Stomach (tissue), 4 donors: ENCODE results near the gene F12.

Source experiments
- CTCF ChIP-seq, 7 experiments: fragments of 450-650 bp in 4 of 7; fragments of 200-600 bp in 3 of 7; sonication (generic) in 3 of 7; IDR thresholded peaks; one replicate each; pipeline ENCODE4 v1.5.1; 2016 to 2019; ENCODE audit warnings: antibody characterized with exemption in 7 of 7, control low read depth in 2 of 7, mild to moderate bottlenecking in 1 of 7
- POLR2A ChIP-seq, 4 donors: fragments of 450-650 bp; IDR thresholded peaks; one replicate each; pipeline ENCODE4 v1.6.1; 2016; ENCODE audit warnings: antibody characterized with exemption in 4 of 4, control low read depth in 2 of 4, mild to moderate bottlenecking in 1 of 4, moderate library complexity in 1 of 4

DNA sequence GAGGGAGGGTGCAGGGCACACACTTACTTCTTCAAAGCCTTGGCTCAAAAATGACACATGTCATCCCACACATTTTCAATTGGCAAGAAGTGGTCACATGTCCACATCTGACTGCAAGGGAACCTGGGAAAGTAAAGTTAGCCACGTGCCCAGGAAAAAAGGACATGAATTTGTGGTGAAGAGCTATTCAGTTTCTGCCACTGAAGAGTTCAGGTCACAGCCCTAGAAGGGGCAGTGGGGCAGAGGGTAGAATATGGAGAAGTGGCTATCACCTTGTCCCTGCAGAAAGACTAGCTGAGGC lies 53.5 kb downstream of the F12 start:
- TF ChIP-seq CTCF (IDR thresholded peaks at IDR 0.05), result no peak
- TF ChIP-seq POLR2A (IDR thresholded peaks at IDR 0.05), result no peak
